GM15510 (cell line): ENCODE data around the gene VKORC1.

ENCODE experiments used
- POLR2A ChIP-seq: IDR thresholded peaks from 3 replicates; pipeline ENCODE4 v1.6.1; 2011; ENCODE audit warnings: borderline replicate concordance; ENCODE audit not compliant: insufficient read length; ENCODE audit errors: extremely low read depth

Gene VKORC1

GRCh38 chr16:31113121-31114120 is 18.8 kb upstream of the VKORC1 start:
- TF ChIP-seq POLR2A = no peak

GRCh38 chr16:31112711-31113110 is 18.1 kb upstream of the VKORC1 start:
- no peak for TF ChIP-seq POLR2A

- TF ChIP-seq POLR2A = no peak
Observed at GRCh38 chr16:31111881-31112466, 17.4 kb upstream of the VKORC1 start.

GRCh38 chr16:31110106-31111034 is 15.8 kb upstream of the VKORC1 start:
- no peak for TF ChIP-seq POLR2A

- TF ChIP-seq POLR2A = no peak
Observed at GRCh38 chr16:31109622-31110021, 15.0 kb upstream of the VKORC1 start.

GRCh38 chr16:31108794-31109558 is 14.4 kb upstream of the VKORC1 start:
- no peak for TF ChIP-seq POLR2A

- peak; percentile 87 for TF ChIP-seq POLR2A
Observed at GRCh38 chr16:31108035-31108793, 13.6 kb upstream of the VKORC1 start, which contains the start of gene BCKDK. TSS of gene BCKDK (plus strand) at chr16:31108386. CDS start at chr16:31109224, 838 bp downstream.

- no peak for TF ChIP-seq POLR2A
Observed at GRCh38 chr16:31107465-31107867, 12.9 kb upstream of the VKORC1 start.

GRCh38 chr16:31106509-31107464 is 12.2 kb upstream of the VKORC1 start:
- no peak for TF ChIP-seq POLR2A

- peak; percentile 45 for TF ChIP-seq POLR2A
Observed at GRCh38 chr16:31105677-31106213, 11.1 kb upstream of the VKORC1 start.

GRCh38 chr16:31099860-31100638 is 5.5 kb upstream of the VKORC1 start:
- TF ChIP-seq POLR2A = no peak
